GM12891 (cell line): ENCODE data around the gene STT3A.

ENCODE experiments used
- POLR2A ChIP-seq: IDR thresholded peaks from 2 replicates; pipeline ENCODE4 v1.6.1; 2011; ENCODE audit warnings: low read depth, low read length, control low read depth
- POU2F2 ChIP-seq: IDR thresholded peaks from 2 replicates; pipeline ENCODE4 v1.6.1; 2011; ENCODE audit warnings: low read depth, mild to moderate bottlenecking, control low read depth, low read length, moderate library complexity

GRCh38 chr11:125586623-125587022 is 6.0 kb upstream of the STT3A start:
- TF ChIP-seq POLR2A (no peak), POU2F2 (no peak)
